ENCODE measurements around the gene VTI1A. TPM values are rescaled to one million over a fixed set of nuclear protein-coding genes. Genes with fewer than 3 reads are reported as not detected.

VTI1A gene
- total RNA-seq, 1 donor from 2014 or later, result 36.9 TPM

DNA sequence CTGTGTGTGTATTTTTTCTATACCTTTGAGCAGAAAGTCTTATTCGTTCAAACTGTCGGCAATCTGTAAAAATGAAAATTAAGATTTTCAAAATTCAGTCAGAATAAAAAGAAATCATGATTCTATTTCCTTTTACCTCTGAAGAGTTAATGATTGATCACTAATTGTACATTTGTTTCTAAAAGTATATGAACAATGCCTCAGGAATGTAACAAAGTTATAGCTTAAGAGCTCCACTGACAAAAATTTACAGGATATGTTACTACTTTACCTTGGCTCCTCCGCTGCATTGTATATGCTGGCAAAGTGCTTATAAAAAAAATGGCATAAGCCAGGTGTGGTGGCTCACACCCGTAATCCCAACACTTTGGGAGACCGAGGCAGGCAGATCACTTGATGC lies 225.7 kb downstream of the VTI1A start:
- no peaks in the 10 kb centered on the region for H3K27me3 ChIP-seq (ENCODE audit: low read depth)
- H3K4me3 ChIP-seq, result no peak overlapping the region
- ATAC-seq (no peak), DNase-seq (no peak)
- TF ChIP-seq CTCF (IDR thresholded peaks at IDR 0.05), result no peak
- no peak overlapping the region for H3K27ac ChIP-seq
- intact Hi-C loops (cut with DNase I), result no loop called here
- H3K4me1 ChIP-seq, result no peaks in the 10 kb centered on the region
- H3K9me3 ChIP-seq, result no peaks in the 10 kb centered on the region
- H3K36me3 ChIP-seq, result peaks cover 13% of the 10 kb centered on the region

DNA sequence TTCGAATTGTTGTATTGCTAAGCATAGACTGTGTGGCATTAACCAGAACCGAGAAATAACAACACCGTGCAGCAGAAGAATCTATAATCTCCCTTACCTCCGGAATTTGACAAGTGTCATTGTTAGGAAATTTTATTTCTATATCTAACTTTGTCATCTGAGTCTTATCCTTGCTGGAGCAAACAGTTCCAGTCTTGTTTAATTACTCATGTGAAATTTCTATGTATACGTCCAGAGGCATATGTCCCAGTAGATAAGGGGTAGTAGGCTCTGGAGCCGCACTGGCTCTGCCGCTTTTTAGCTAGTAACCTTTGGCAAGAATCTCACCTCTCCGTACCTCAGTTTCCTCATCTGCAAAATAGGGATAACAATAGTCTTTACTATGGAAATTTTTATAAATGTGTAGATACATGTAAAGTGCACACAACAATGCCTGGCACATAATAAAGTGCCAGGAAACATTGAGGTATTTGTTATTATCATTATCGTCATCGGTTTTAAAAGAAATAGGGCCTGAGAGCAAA lies 228.6 kb downstream of the VTI1A start:
- DNase-seq (no peak), ATAC-seq (no peak)
- intact Hi-C loops (cut with DNase I), result no loop called here
- TF ChIP-seq CTCF (IDR thresholded peaks at IDR 0.05), result no peak
- no peaks in the 10 kb centered on the region for H3K36me3 ChIP-seq
- H3K4me3 ChIP-seq, result no peak overlapping the region
- H3K27ac ChIP-seq, result no peak overlapping the region
- no peaks in the 10 kb centered on the region for H3K4me1 ChIP-seq
- no peaks in the 10 kb centered on the region for H3K9me3 ChIP-seq
- no peaks in the 10 kb centered on the region for H3K27me3 ChIP-seq (ENCODE audit: low read depth)

GRCh38 chr10:112677689-112678088 lies 230.7 kb downstream of the VTI1A start:
- no peaks in the 10 kb centered on the region for H3K27me3 ChIP-seq (ENCODE audit: low read depth)
- DNase-seq (no peak), ATAC-seq (no peak)
- no peaks in the 10 kb centered on the region for H3K9me3 ChIP-seq
- H3K4me1 ChIP-seq, result no peaks in the 10 kb centered on the region
- intact Hi-C loops (cut with DNase I), result no loop called here
- TF ChIP-seq CTCF (IDR thresholded peaks at IDR 0.05), result no peak
- no peaks in the 10 kb centered on the region for H3K36me3 ChIP-seq
- no peak overlapping the region for H3K27ac ChIP-seq
- no peak overlapping the region for H3K4me3 ChIP-seq

DNA sequence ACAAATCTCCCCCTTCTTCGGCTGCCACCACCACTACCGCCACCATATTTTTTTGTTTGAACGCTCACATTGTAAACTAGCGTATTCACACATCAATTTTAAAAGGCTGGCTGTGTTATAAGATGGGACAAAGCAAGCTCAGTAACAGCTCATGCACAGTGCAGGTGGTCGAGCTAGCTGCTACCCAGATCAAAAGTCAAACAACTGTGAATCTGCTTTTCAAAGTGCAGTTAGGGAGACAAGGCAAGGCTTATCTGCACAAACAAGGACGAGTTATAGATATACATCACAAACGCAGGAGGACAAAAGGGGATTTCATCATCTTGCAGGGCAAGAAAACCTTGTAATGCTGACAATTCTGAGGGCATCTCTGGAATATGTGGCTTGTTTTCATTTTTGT lies 231.6 kb downstream of the VTI1A start:
- ATAC-seq, result no peak
- no peak overlapping the region for H3K4me3 ChIP-seq
- no peaks in the 10 kb centered on the region for H3K4me1 ChIP-seq
- H3K27me3 ChIP-seq (ENCODE audit: low read depth), result no peaks in the 10 kb centered on the region
- no peaks in the 10 kb centered on the region for H3K9me3 ChIP-seq
- TF ChIP-seq CTCF (IDR thresholded peaks at IDR 0.05), result no peak
- no peak for DNase-seq
- intact Hi-C loops (cut with DNase I), result no loop called here
- no peak overlapping the region for H3K27ac ChIP-seq
- no peaks in the 10 kb centered on the region for H3K36me3 ChIP-seq

DNA sequence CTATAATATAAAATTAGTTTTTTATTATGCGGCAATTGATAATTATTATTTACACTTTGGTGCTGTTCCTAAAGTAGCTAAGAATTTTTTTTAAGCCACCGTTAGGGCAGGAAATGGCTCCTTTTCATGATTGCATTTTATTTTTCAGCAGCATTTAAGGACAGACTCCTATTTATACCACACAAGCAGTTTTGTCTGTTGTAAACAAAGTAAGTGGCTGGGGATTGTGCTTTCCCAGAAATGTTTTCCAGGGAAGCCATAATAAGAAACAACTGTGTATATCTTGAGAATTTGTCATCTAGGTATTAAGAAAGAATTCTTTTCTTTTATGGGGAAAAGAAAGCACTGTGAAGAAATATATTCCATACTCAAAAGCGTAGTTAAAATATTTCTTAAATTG lies 232.0 kb downstream of the VTI1A start:
- ATAC-seq, result no peak
- Histone ChIP-seq H3K36me3 (no peaks in the 10 kb centered on the region), H3K9me3 (no peaks in the 10 kb centered on the region), H3K4me1 (no peaks in the 10 kb centered on the region), H3K27me3 (ENCODE audit: low read depth) (no peaks in the 10 kb centered on the region), H3K4me3 (no peak overlapping the region), H3K27ac (no peak overlapping the region)
- TF ChIP-seq CTCF (IDR thresholded peaks at IDR 0.05), result no peak
- intact Hi-C loops (cut with DNase I), result no loop called here
- no peak for DNase-seq

- no peak for ATAC-seq
- no peak overlapping the region for H3K4me3 ChIP-seq
- TF ChIP-seq CTCF (IDR thresholded peaks at IDR 0.05), result no peak
- H3K4me1 ChIP-seq, result no peaks in the 10 kb centered on the region
- H3K27ac ChIP-seq, result no peak overlapping the region
- no peaks in the 10 kb centered on the region for H3K36me3 ChIP-seq
- DNase-seq, result no peak
- no peaks in the 10 kb centered on the region for H3K27me3 ChIP-seq (ENCODE audit: low read depth)
- H3K9me3 ChIP-seq, result no peaks in the 10 kb centered on the region
- intact Hi-C loops (cut with DNase I), result no loop called here
Observed at GRCh38 chr10:112679392-112679791, 232.4 kb downstream of the VTI1A start.
